Smooth muscle cell of the coronary artery (primary cell): ENCODE measurements around the gene AMMECR1L. TPM values are rescaled to one million over a fixed set of nuclear protein-coding genes. Genes with fewer than 3 reads are reported as not detected.

ENCODE experiments used
- total RNA-seq: library from RNA; depleted of rRNA; stranded (reverse); fragments of >200 nt; gene quantifications from 2 replicates; pipeline ENCODE4 v1.2.3, GENCODE V29; 2014; ENCODE audit warnings: low replicate concordance

Gene AMMECR1L
- 13.3 and 13.9 TPM in 2 replicates for total RNA-seq

DNA sequence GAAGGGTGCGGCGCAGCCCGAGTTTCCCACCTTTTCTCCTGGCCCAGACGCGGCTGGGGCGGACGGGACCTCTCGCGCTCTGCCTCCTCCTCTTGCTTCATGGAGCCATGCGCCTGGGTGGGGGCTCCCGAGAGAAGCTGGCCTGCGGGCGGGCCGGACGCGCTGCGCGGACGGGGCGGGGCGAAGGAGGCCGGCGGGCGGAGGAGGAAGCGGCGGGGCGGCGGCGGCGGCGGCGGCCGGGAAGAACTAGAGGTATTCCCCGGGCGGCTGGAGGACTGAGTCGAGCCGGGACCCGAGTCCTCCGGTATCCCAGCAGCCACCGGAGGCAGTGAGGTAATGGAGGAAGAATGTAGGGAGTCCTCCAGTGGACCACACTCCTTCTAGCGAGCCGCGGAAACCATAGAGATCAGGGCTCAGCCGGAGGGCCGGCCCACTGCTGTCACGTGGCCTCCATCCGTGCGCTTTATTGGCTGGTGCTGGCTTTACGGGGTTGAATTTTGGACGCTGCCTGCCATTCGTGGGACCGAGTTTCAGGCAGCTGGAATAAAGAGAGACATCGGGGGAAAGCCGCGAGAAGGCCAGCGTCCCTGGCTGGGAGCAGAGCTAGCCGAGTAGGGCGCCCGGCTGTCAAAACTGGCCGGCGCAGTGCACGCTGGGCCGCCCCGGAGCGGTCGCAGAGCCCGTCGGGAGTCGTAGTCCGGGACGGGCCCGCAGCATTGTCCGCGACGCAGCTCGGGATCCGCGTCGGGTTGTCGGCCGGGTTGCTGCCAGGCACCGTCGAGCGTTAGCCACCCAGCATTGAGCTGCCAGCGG, at the start of gene AMMECR1L:
Gene AMMECR1L (minus strand): TSS at position 177 of the 813 bp plus-strand sequence. CDS start 11,722 bp downstream, outside the sequence.

Other genes starting within 250 kb of the AMMECR1L start
- not detected in 2 replicates for gene GPR17, start 239.8 kb downstream of the AMMECR1L start, total RNA-seq
- 2.9 and 7.1 TPM in 2 replicates for gene LIMS2, start 210.4 kb downstream of the AMMECR1L start, total RNA-seq
- 1.6 and 4.2 TPM in 2 replicates for gene SFT2D3, start 184.5 kb downstream of the AMMECR1L start, total RNA-seq
- gene WDR33, start 74.8 kb downstream of the AMMECR1L start, total RNA-seq, result 18.3 and 36.5 TPM in 2 replicates
- 16.6 and 19.8 TPM in 2 replicates for gene POLR2D, start 27.8 kb downstream of the AMMECR1L start, total RNA-seq
- gene SAP130, start 142.1 kb upstream of the AMMECR1L start, total RNA-seq, result 2.3 and 2.6 TPM in 2 replicates
- gene UGGT1, start 205.2 kb upstream of the AMMECR1L start, total RNA-seq, result 52.9 and 54.2 TPM in 2 replicates